SK-N-SH treated with all-trans-retinoic acid at 6 μM for 48 hours (cell line): Measurements from ENCODE around the gene SRPK2.

Experiments used
- ATAC-seq: fragments of 200-7000 bp; cut with Tn5 transposase; 3 replicates; pipeline ENCODE4 v1.9.1; 2020; ENCODE audit warnings: mild to moderate bottlenecking, moderate library complexity
- ARNTL ChIP-seq: fragments of 450-650 bp; formaldehyde crosslinking; IDR thresholded peaks from 2 replicates; pipeline ENCODE4 v1.5.0; 2020; ENCODE audit warnings: low read depth, mild to moderate bottlenecking, moderate library complexity, borderline replicate concordance
- BACH2 ChIP-seq: fragments of 250-450 bp; sonication (Bioruptor Pico); IDR thresholded peaks from 2 replicates; pipeline ENCODE4 v1.9.0; 2021; ENCODE audit warnings: mild to moderate bottlenecking, borderline replicate concordance
- CREB5 ChIP-seq: fragments of 250-450 bp; sonication (Bioruptor Pico); IDR thresholded peaks from 2 replicates; pipeline ENCODE4 v1.5.1; 2020; ENCODE audit warnings: low read depth, mild to moderate bottlenecking, moderate library complexity
- CSDC2 ChIP-seq: fragments of 250-450 bp; sonication (Bioruptor Pico); IDR thresholded peaks from 2 replicates; pipeline ENCODE4 v1.5.0; 2020; ENCODE audit warnings: mild to moderate bottlenecking, moderate library complexity
- CSRNP3 ChIP-seq: fragments of 250-450 bp; sonication (Bioruptor Pico); IDR thresholded peaks from 2 replicates; pipeline ENCODE4 v1.5.1; 2021; ENCODE audit warnings: mild to moderate bottlenecking, moderate library complexity
- ESRRG ChIP-seq: fragments of 250-450 bp; sonication (Bioruptor Pico); IDR thresholded peaks from 2 replicates; pipeline ENCODE4 v1.6.1; 2021; ENCODE audit warnings: mild to moderate bottlenecking
- GLIS3 ChIP-seq: fragments of 250-450 bp; sonication (Bioruptor Pico); IDR thresholded peaks from 2 replicates; pipeline ENCODE4 v1.5.0; 2020; ENCODE audit warnings: mild to moderate bottlenecking, moderate library complexity
- ISL1 ChIP-seq: fragments of 250-450 bp; sonication (Bioruptor Pico); IDR thresholded peaks from 2 replicates; pipeline ENCODE4 v2.1.2; 2022; ENCODE audit warnings: mild to moderate bottlenecking, moderate library complexity
- PATZ1 ChIP-seq: fragments of 250-450 bp; sonication (Bioruptor Pico); IDR thresholded peaks from 2 replicates; pipeline ENCODE4 v1.8.0; 2020; ENCODE audit warnings: mild to moderate bottlenecking, moderate library complexity, borderline replicate concordance
- POU6F1 ChIP-seq: fragments of 250-450 bp; sonication (Bioruptor Pico); IDR thresholded peaks from 2 replicates; pipeline ENCODE4 v1.8.0; 2021; ENCODE audit warnings: low read depth, mild to moderate bottlenecking, moderate library complexity, borderline replicate concordance
- PPARA ChIP-seq: fragments of 250-450 bp; sonication (Bioruptor Pico); IDR thresholded peaks from 2 replicates; pipeline ENCODE4 v1.5.0; 2020; ENCODE audit warnings: mild to moderate bottlenecking, borderline replicate concordance
- RARB ChIP-seq: fragments of 250-450 bp; sonication (Bioruptor Pico); IDR thresholded peaks from 2 replicates; pipeline ENCODE4 v1.8.0; 2021; ENCODE audit warnings: mild to moderate bottlenecking, moderate library complexity
- SNAI2 ChIP-seq: fragments of 250-450 bp; sonication (Bioruptor Pico); IDR thresholded peaks from 2 replicates; pipeline ENCODE4 v1.5.0; 2020; ENCODE audit warnings: mild to moderate bottlenecking, moderate library complexity
- TCF4 ChIP-seq: fragments of 250-450 bp; sonication (Bioruptor Pico); IDR thresholded peaks from 2 replicates; pipeline ENCODE4 v1.8.0; 2021; ENCODE audit warnings: mild to moderate bottlenecking, moderate library complexity, borderline replicate concordance
- TSHZ2 ChIP-seq: fragments of 250-450 bp; sonication (Bioruptor Pico); IDR thresholded peaks from 2 replicates; pipeline ENCODE4 v1.5.0; 2020; ENCODE audit warnings: mild to moderate bottlenecking, moderate library complexity
- ZC3H10 ChIP-seq: fragments of 250-450 bp; sonication (Bioruptor Pico); IDR thresholded peaks from 2 replicates; pipeline ENCODE4 v1.5.1; 2021; ENCODE audit warnings: mild to moderate bottlenecking, moderate library complexity
- ZFP3 ChIP-seq: fragments of 250-450 bp; sonication (Bioruptor Pico); IDR thresholded peaks from 2 replicates; pipeline ENCODE4 v1.5.0; 2020; ENCODE audit warnings: mild to moderate bottlenecking, moderate library complexity
- ZFP30 ChIP-seq: fragments of 450-650 bp; formaldehyde crosslinking; IDR thresholded peaks from 2 replicates; pipeline ENCODE4 v1.5.0; 2022; ENCODE audit warnings: mild to moderate bottlenecking, moderate library complexity
- ZNF565 ChIP-seq: fragments of 450-650 bp; formaldehyde crosslinking; conservative IDR thresholded peaks from 2 replicates; pipeline ENCODE4 v1.5.0; 2020; ENCODE audit warnings: low read depth, mild to moderate bottlenecking, moderate library complexity
- ZNF8 ChIP-seq: fragments of 450-650 bp; formaldehyde crosslinking; IDR thresholded peaks from 2 replicates; pipeline ENCODE4 v1.5.0; 2020; ENCODE audit warnings: mild to moderate bottlenecking, moderate library complexity

Gene SRPK2

GRCh38 chr7:105191331-105191730, 197.4 kb downstream of the SRPK2 start:
- no peak for TF ChIP-seq CSRNP3 (CRISPR knock-in tag)
- ATAC-seq: no peak

- TF ChIP-seq ZFP3 (CRISPR knock-in tag): no peak
- no peak for TF ChIP-seq ISL1 (CRISPR knock-in tag)
- no peak for TF ChIP-seq RARB (CRISPR knock-in tag)
- TF ChIP-seq SNAI2 (CRISPR knock-in tag): no peak
- TF ChIP-seq ZC3H10: no peak
- no peak for TF ChIP-seq ZNF8 (CRISPR knock-in tag)
- TF ChIP-seq ZFP30 (CRISPR knock-in tag): no peak
- TF ChIP-seq GLIS3 (CRISPR knock-in tag): no peak
- no peak for TF ChIP-seq BACH2 (CRISPR knock-in tag)
- no peak for TF ChIP-seq CREB5
- TF ChIP-seq ESRRG (CRISPR knock-in tag): no peak
- TF ChIP-seq TCF4 (CRISPR knock-in tag): no peak
- TF ChIP-seq PPARA: no peak
- no peak for TF ChIP-seq PATZ1
- TF ChIP-seq TSHZ2: no peak
- TF ChIP-seq ARNTL (CRISPR knock-in tag): no peak
- peak; percentile 31; the same call in 2 of the 3 replicates for ATAC-seq
Observed at GRCh38 chr7:105189859-105190492, 198.7 kb downstream of the SRPK2 start.

- TF ChIP-seq POU6F1: no peak
- no peak for TF ChIP-seq CSDC2
- no peak for TF ChIP-seq ISL1 (CRISPR knock-in tag)
- no peak for TF ChIP-seq CSRNP3 (CRISPR knock-in tag)
- no peak for TF ChIP-seq GLIS3 (CRISPR knock-in tag)
- no peak for TF ChIP-seq ZNF8 (CRISPR knock-in tag)
- TF ChIP-seq ZNF565 (CRISPR knock-in tag): no peak
- TF ChIP-seq ZFP30 (CRISPR knock-in tag): no peak
- no peak for TF ChIP-seq TSHZ2
- no peak for TF ChIP-seq BACH2 (CRISPR knock-in tag)
- no peak for ATAC-seq
Observed at GRCh38 chr7:105188201-105188600, 200.5 kb downstream of the SRPK2 start.
